Measurements from ENCODE around the gene HOXB4. TPM values are rescaled to one million over a fixed set of nuclear protein-coding genes. Genes with fewer than 3 reads are reported as not detected.

The HOXB4 gene
- total RNA-seq, 1 experiment from 2014 or later: 0.04 TPM

DNA sequence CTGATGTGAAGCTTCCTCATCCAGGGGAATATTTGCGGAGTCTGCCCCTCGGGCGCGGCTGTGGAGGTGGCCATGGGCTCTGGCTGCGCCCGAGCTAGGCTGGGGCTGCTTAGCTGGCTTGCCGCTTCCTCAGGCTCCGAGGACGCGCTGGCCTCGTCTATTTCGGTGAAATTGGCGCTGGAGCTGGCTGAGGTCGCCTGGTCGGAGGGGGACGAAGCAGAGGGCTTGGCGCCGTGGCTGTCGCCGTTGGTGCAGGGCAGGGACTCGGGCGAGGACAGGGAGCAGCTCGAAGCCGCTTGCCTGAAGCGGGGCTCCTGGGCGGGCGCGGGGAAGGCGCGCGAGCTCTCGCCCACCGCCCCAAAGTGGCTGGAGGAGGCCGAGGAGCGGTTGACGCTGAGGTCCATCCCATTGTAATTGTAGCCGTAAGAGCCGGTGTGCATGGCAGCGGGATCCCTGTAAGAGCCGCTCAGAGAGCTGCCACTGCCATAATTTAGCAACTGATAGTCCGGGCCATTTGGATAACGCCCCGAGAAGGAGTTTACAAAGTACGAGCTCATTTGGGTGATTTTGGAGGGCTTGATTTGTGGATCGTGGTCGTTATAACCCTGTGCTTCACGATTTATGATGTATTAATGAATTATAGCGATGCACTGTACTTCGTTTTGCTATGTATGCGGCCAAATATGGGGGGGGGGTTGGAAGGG lies 15.1 kb upstream of the HOXB4 start, which contains the start of gene HOXB5:
Gene HOXB5, minus strand, starts transcription at position 654 of the 704 bp plus-strand sequence. Its CDS starts 97 bp downstream, at position 557.
- ATAC-seq (no peak; the same call in 1 of the 2 replicates), DNase-seq (ENCODE audit: low spot score) (no peak)
- Mint-ChIP-seq H3K27me3 (ENCODE audit: low read depth) (peaks cover 100% of the 10 kb centered on the region; the same call in 1 of the 2 replicates), H3K4me1 (peaks cover 55% of the 10 kb centered on the region), H3K9me3 (no peaks in the 10 kb centered on the region), H3K4me3 (peak within 1 kb of the TSS; percentile 50), H3K27ac (no peak within 1 kb of the TSS), H3K36me3 (peaks cover 2% of the 10 kb centered on the region; the same call in 1 of the 2 replicates)
- CTCF ChIA-PET: interaction anchor here (0.6 to 2.5 kb wide), 34 partner anchors 9 to 377 kb away, joined by 3 to 15 read pairs (median 5); partner anchors contain the start of genes HOXB7 and HOXB8
- TF ChIP-seq, protein P1, sequence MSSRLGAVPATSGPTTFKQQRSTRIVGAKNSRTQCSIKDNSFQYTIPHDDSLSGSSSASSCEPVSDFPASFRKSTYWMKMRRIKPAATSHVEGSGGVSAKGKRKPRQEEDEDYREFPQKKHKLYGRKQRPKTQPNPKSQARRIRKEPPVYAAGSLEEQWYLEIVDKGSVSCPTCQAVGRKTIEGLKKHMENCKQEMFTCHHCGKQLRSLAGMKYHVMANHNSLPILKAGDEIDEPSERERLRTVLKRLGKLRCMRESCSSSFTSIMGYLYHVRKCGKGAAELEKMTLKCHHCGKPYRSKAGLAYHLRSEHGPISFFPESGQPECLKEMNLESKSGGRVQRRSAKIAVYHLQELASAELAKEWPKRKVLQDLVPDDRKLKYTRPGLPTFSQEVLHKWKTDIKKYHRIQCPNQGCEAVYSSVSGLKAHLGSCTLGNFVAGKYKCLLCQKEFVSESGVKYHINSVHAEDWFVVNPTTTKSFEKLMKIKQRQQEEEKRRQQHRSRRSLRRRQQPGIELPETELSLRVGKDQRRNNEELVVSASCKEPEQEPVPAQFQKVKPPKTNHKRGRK (CRISPR knock-in tag; IDR thresholded peaks at IDR 0.05; ENCODE audit: borderline replicate concordance): no peak
- TF ChIP-seq MXD4 (CRISPR knock-in tag; IDR thresholded peaks at IDR 0.05; ENCODE audit: borderline replicate concordance): no peak
- no peak for TF ChIP-seq NR2C2 (CRISPR knock-in tag; IDR thresholded peaks at IDR 0.05)
- no peak for TF ChIP-seq NR3C1 (CRISPR knock-in tag; conservative IDR thresholded peaks at IDR 0.05; ENCODE audit: low read depth)
- TF ChIP-seq GTF2I (CRISPR knock-in tag; conservative IDR thresholded peaks at IDR 0.05): no peak
- TF ChIP-seq, protein P2, sequence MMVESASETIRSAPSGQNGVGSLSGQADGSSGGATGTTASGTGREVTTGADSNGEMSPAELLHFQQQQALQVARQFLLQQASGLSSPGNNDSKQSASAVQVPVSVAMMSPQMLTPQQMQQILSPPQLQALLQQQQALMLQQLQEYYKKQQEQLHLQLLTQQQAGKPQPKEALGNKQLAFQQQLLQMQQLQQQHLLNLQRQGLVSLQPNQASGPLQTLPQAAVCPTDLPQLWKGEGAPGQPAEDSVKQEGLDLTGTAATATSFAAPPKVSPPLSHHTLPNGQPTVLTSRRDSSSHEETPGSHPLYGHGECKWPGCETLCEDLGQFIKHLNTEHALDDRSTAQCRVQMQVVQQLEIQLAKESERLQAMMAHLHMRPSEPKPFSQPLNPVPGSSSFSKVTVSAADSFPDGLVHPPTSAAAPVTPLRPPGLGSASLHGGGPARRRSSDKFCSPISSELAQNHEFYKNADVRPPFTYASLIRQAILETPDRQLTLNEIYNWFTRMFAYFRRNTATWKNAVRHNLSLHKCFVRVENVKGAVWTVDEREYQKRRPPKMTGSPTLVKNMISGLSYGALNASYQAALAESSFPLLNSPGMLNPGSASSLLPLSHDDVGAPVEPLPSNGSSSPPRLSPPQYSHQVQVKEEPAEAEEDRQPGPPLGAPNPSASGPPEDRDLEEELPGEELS (CRISPR knock-in tag; IDR thresholded peaks at IDR 0.05): no peak
- TF ChIP-seq, protein P3, sequence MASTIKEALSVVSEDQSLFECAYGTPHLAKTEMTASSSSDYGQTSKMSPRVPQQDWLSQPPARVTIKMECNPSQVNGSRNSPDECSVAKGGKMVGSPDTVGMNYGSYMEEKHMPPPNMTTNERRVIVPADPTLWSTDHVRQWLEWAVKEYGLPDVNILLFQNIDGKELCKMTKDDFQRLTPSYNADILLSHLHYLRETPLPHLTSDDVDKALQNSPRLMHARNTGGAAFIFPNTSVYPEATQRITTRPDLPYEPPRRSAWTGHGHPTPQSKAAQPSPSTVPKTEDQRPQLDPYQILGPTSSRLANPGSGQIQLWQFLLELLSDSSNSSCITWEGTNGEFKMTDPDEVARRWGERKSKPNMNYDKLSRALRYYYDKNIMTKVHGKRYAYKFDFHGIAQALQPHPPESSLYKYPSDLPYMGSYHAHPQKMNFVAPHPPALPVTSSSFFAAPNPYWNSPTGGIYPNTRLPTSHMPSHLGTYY (CRISPR knock-in tag; IDR thresholded peaks at IDR 0.05): no peak
- TF ChIP-seq NR1H2 (CRISPR knock-in tag; IDR thresholded peaks at IDR 0.05): no peak
- no peak for TF ChIP-seq ETV6 (CRISPR knock-in tag; IDR thresholded peaks at IDR 0.05)
- no peak for TF ChIP-seq ZBTB21 (CRISPR knock-in tag; IDR thresholded peaks at IDR 0.05; ENCODE audit: borderline replicate concordance)
- POLR2A ChIA-PET: interaction anchor here (1.0 kb wide), 1 partner anchor 215 kb away, joined by 3 read pairs; no protein-coding TSS in a partner anchor

DNA sequence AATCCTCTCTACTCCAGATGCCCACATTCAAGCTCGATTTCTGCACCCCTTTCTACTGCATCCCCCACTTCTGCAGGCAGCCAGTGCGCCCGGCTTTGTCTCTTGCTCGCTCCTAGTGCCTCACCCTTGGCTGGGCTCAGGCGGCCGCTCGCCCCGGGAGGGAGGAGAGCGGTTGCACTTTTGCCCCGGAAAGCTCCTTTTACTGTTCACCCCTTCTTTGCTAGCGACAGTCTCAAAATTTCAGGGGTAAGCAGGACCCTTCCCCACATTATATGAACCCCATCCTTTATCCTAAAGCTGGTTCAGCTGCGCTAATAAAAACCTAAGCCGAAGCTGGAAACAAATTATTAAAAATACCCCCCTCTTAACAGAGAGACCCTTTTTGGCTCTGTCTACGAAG lies 14.4 kb upstream of the HOXB4 start:
- CTCF ChIA-PET: interaction anchor here (0.7 to 2.5 kb wide), 31 partner anchors 8 to 377 kb away, joined by 3 to 15 read pairs (median 5); partner anchors contain the start of genes HOXB7 and HOXB8
- no peak overlapping the region for H3K4me3 Mint-ChIP-seq
- H3K9me3 Mint-ChIP-seq: no peaks in the 10 kb centered on the region
- H3K27me3 Mint-ChIP-seq (ENCODE audit: low read depth): peaks cover 100% of the 10 kb centered on the region; the same call in 1 of the 2 replicates
- peaks cover 2% of the 10 kb centered on the region; the same call in 1 of the 2 replicates for H3K36me3 Mint-ChIP-seq
- DNase-seq (ENCODE audit: low spot score): no peak
- no peak for ATAC-seq
- no peak overlapping the region for H3K27ac Mint-ChIP-seq
- POLR2A ChIA-PET: interaction anchor here (1.0 kb wide), 1 partner anchor 214 kb away, joined by 3 read pairs; no protein-coding TSS in a partner anchor
- peaks cover 49% of the 10 kb centered on the region for H3K4me1 Mint-ChIP-seq
- no peak for TF ChIP-seq GABPB1 (CRISPR knock-in tag; IDR thresholded peaks at IDR 0.05)
- no peak for TF ChIP-seq SMAD3 (CRISPR knock-in tag; IDR thresholded peaks at IDR 0.05; ENCODE audit: borderline replicate concordance)
- TF ChIP-seq, protein P4, sequence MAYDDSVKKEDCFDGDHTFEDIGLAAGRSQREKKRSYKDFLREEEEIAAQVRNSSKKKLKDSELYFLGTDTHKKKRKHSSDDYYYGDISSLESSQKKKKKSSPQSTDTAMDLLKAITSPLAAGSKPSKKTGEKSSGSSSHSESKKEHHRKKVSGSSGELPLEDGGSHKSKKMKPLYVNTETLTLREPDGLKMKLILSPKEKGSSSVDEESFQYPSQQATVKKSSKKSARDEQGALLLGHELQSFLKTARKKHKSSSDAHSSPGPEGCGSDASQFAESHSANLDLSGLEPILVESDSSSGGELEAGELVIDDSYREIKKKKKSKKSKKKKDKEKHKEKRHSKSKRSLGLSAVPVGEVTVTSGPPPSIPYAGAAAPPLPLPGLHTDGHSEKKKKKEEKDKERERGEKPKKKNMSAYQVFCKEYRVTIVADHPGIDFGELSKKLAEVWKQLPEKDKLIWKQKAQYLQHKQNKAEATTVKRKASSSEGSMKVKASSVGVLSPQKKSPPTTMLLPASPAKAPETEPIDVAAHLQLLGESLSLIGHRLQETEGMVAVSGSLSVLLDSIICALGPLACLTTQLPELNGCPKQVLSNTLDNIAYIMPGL (CRISPR knock-in tag; IDR thresholded peaks at IDR 0.05): no peak
- TF ChIP-seq, protein P5, sequence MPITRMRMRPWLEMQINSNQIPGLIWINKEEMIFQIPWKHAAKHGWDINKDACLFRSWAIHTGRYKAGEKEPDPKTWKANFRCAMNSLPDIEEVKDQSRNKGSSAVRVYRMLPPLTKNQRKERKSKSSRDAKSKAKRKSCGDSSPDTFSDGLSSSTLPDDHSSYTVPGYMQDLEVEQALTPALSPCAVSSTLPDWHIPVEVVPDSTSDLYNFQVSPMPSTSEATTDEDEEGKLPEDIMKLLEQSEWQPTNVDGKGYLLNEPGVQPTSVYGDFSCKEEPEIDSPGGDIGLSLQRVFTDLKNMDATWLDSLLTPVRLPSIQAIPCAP (CRISPR knock-in tag; IDR thresholded peaks at IDR 0.05): no peak
- no peak for TF ChIP-seq TCF7 (CRISPR knock-in tag; IDR thresholded peaks at IDR 0.05; ENCODE audit: low read depth)
- TF ChIP-seq, protein P6, sequence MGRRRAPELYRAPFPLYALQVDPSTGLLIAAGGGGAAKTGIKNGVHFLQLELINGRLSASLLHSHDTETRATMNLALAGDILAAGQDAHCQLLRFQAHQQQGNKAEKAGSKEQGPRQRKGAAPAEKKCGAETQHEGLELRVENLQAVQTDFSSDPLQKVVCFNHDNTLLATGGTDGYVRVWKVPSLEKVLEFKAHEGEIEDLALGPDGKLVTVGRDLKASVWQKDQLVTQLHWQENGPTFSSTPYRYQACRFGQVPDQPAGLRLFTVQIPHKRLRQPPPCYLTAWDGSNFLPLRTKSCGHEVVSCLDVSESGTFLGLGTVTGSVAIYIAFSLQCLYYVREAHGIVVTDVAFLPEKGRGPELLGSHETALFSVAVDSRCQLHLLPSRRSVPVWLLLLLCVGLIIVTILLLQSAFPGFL (CRISPR knock-in tag; IDR thresholded peaks at IDR 0.05; ENCODE audit: borderline replicate concordance): no peak
- TF ChIP-seq MYBL2 (CRISPR knock-in tag; IDR thresholded peaks at IDR 0.05): no peak
- no peak for TF ChIP-seq HMGA2 (CRISPR knock-in tag; IDR thresholded peaks at IDR 0.05)
- TF ChIP-seq PRRX2 (CRISPR knock-in tag; IDR thresholded peaks at IDR 0.05): no peak
- TF ChIP-seq ELF4 (CRISPR knock-in tag; IDR thresholded peaks at IDR 0.05; ENCODE audit: low read depth): no peak
- no peak for TF ChIP-seq MXD4 (CRISPR knock-in tag; IDR thresholded peaks at IDR 0.05; ENCODE audit: borderline replicate concordance)
- TF ChIP-seq ZBTB21 (CRISPR knock-in tag; IDR thresholded peaks at IDR 0.05; ENCODE audit: borderline replicate concordance): no peak
- no peak for TF ChIP-seq ATF1 (CRISPR knock-in tag; IDR thresholded peaks at IDR 0.05)
- TF ChIP-seq JAZF1 (CRISPR knock-in tag; IDR thresholded peaks at IDR 0.05): no peak
- TF ChIP-seq ESRRA (CRISPR knock-in tag; IDR thresholded peaks at IDR 0.05; ENCODE audit: borderline replicate concordance): no peak
- no peak for TF ChIP-seq RELA (CRISPR knock-in tag; IDR thresholded peaks at IDR 0.05; ENCODE audit: borderline replicate concordance)
- TF ChIP-seq GTF2I (CRISPR knock-in tag; conservative IDR thresholded peaks at IDR 0.05): no peak
